Activated naive CD8-positive, alpha-beta T cell treated with anti-CD3 and anti-CD28 coated beads, Interleukin-2, amount 50 U/mL, for 24 hours (primary cell): Measurements from ENCODE around the gene ARAP1.

Source experiments
- ATAC-seq: fragments of 150-1000 bp; cut with Tn5 transposase; one replicate; pipeline ENCODE4 v1.10.0; 2021
- DNase-seq: peaks from one replicate; pipeline ENCODE4 v3.0.0; 2021
- H3K27ac Mint-ChIP-seq: one replicate; pipeline ENCODE4 v1.8.0; 2021; ENCODE audit warnings: mild to moderate bottlenecking, mixed read lengths
- H3K27me3 Mint-ChIP-seq: one replicate; pipeline ENCODE4 v1.8.0; 2021; ENCODE audit warnings: mixed read lengths
- H3K36me3 Mint-ChIP-seq: one replicate; pipeline ENCODE4 v1.8.0; 2021; ENCODE audit warnings: low read depth, mixed read lengths
- H3K4me1 Mint-ChIP-seq: one replicate; pipeline ENCODE4 v1.8.0; 2021; ENCODE audit warnings: mixed read lengths
- H3K4me3 Mint-ChIP-seq: one replicate; pipeline ENCODE4 v1.8.0; 2021; ENCODE audit warnings: mild to moderate bottlenecking, moderate library complexity, mixed read lengths
- H3K9me3 Mint-ChIP-seq: one replicate; pipeline ENCODE4 v1.8.0; 2021; ENCODE audit warnings: mixed read lengths

ARAP1 gene

DNA sequence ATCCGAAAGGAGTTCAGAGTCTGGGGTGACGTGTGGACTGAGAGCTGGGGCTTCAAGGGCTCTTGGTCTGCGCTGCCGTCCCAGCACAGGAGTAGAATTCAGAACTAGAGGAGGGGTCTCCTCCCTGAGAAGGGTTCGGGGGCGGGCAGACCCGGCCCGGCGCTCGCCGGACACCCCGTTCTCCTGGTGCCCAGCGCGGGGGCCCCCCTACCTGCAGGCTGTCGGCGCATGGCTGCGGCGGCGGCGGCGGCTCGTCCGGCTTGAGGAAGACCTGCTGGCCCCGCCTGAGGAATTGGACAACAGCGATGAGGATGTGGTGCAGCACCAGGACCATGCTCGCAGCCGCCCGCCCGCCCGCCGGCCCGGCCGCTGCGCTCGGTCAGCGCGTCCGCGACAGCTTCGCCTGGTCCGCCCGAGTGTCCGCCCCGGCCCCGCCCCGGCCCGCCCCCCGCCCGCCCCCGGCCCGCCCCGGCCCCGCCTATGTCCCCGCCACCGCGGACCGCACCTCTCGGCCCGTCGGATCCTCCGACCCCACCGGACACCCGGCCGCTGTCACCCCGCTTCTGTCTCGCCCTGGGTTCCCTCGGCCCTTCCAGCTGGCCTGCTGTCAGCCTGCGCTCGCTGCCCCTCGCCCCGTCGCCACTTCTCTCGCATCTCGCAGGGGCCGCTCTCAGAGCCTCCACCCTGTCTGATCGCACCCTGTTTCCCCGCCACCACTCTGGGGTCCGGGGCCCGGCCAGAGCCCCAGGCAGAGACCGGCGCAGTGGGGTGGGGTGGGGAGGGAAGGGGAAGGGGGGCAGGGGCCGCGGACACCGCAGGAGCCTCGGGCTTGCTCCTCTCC, 109.9 kb downstream of the ARAP1 start:
- Mint-ChIP-seq H3K36me3 (no peaks in the 10 kb centered on the region), H3K27ac (no peak overlapping the region), H3K9me3 (no peaks in the 10 kb centered on the region), H3K4me1 (peaks cover 4% of the 10 kb centered on the region), H3K27me3 (peaks cover 12% of the 10 kb centered on the region), H3K4me3 (peak overlapping the region; percentile 55)
- DNase-seq: peak; percentile 16
- ATAC-seq: peak; percentile 45

DNA sequence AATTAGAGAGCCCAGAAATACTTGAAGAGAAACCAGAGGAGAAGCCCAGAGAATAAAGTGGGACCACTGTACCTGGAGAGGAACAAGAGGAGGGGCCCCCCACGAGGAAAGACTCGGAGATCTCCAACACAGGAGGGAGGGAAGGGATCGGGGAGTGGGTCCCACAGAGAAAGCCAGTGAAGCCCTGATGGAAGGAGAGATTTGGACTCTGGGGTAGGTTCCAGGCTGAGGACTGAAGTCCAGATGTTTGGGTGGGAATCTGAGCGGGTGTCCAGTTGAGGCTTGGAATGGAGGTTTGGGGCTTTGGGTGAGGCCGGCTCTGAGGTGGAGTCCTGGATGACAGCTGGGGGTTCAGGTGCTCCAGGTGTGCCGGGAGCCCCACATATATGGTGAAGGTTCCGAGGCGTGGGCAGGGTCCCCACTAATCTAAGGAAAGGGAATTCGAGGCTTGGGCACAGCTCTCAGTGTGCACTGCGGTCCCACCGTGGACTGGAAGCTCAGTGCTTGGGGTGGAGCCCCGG, 110.6 kb downstream of the ARAP1 start:
- peaks cover 14% of the 10 kb centered on the region for H3K27me3 Mint-ChIP-seq
- H3K4me1 Mint-ChIP-seq: peaks cover 4% of the 10 kb centered on the region
- no peaks in the 10 kb centered on the region for H3K9me3 Mint-ChIP-seq
- no peaks in the 10 kb centered on the region for H3K36me3 Mint-ChIP-seq
- DNase-seq (no peak), ATAC-seq (no peak)
- H3K4me3 Mint-ChIP-seq: no peak overlapping the region
- no peak overlapping the region for H3K27ac Mint-ChIP-seq

- ATAC-seq (no peak), DNase-seq (no peak)
- H3K36me3 Mint-ChIP-seq: no peaks in the 10 kb centered on the region
- no peak overlapping the region for H3K27ac Mint-ChIP-seq
- peaks cover 18% of the 10 kb centered on the region for H3K27me3 Mint-ChIP-seq
- H3K9me3 Mint-ChIP-seq: no peaks in the 10 kb centered on the region
- no peak overlapping the region for H3K4me3 Mint-ChIP-seq
- H3K4me1 Mint-ChIP-seq: peaks cover 4% of the 10 kb centered on the region
Measured at GRCh38 chr11:72639502-72640375, 112.5 kb downstream of the ARAP1 start.

DNA sequence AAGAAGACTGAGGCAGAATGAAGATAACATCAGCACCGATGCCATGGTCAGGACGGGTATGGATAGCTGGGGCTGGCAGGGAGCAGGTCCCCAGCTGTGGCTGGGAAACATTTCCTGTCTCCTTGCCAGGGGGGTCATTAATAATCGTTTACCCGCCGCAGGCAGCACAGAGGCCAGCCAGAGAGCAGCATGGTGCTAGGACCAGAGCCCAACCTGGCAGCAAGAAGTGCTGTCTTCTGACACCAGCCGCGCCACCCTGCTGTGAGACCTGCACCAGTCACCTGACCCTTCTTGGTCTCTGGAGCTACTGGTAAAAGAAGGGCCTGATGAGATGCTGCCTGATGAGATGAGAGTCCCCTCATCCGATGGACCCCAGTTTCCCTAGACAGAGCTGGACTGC, 114.3 kb downstream of the ARAP1 start:
- no peak for ATAC-seq
- H3K36me3 Mint-ChIP-seq: no peaks in the 10 kb centered on the region
- no peak overlapping the region for H3K27ac Mint-ChIP-seq
- no peak overlapping the region for H3K4me3 Mint-ChIP-seq
- H3K9me3 Mint-ChIP-seq: no peaks in the 10 kb centered on the region
- H3K27me3 Mint-ChIP-seq: peaks cover 15% of the 10 kb centered on the region
- no peak for DNase-seq
- no peaks in the 10 kb centered on the region for H3K4me1 Mint-ChIP-seq

DNA sequence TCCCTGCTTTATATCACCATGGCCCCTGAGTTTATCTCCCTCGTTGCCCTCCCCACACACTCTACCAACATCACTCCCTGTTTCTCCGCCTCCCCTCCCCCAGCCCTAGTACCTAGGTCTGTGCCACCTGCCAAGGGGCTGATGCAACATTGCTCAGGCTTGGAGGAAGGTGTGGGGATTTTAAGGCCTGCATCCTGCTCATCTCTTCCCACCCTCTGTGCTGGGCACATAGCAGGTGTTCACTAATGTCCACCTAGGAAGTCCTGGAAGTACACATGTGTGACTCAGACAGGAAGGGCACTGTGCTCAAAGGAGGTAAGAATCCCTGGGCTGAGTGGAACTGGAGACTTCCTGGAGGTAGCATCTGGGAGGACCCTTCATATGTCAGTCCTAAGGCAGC, 115.0 kb downstream of the ARAP1 start:
- Mint-ChIP-seq H3K4me1 (no peaks in the 10 kb centered on the region), H3K9me3 (no peaks in the 10 kb centered on the region), H3K36me3 (no peaks in the 10 kb centered on the region), H3K27me3 (peaks cover 13% of the 10 kb centered on the region), H3K27ac (no peak overlapping the region), H3K4me3 (no peak overlapping the region)
- DNase-seq: no peak
- ATAC-seq: no peak

DNA sequence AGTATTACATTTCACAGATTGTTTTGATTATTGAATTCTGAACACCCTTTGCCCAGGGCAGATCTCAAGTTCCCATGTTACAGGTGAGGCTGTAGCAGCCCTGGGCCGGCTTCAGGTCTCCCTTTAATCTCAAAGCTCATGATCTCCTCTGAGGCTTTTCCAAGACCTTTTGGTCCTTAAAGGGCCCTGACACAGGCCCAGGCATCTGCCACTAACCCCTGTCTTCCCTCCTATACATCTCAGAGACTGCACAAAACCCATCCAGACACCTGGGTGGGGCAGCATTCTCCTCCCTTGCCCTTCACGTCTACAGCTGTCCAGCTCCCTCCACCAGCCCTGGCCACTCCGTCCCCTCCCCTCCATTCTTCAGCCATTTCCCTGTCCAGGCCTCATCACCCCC, 115.8 kb downstream of the ARAP1 start:
- Mint-ChIP-seq H3K36me3 (no peaks in the 10 kb centered on the region), H3K27ac (no peak overlapping the region)

DNA sequence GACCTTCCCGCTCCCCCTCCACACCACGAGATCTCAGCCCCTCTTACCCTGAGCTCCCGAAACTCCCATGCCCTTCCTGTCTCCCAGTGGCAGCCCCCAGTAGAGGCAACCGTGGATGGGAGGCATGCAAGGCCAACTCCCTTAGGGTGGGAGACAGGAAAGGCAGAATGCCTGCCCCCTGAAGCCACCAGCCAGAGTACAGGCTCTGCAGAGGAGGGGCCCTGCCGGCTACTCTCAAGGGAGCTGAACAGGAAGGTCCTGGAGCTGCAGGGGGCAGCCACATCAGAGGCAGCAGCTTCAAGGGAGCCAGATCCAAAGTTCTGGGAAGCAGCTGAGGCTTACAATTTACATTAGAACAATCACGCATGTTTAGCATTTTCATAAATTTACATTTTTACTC, 116.3 kb downstream of the ARAP1 start:
- H3K4me3 Mint-ChIP-seq: no peak overlapping the region
- no peak overlapping the region for H3K27ac Mint-ChIP-seq
- no peaks in the 10 kb centered on the region for H3K9me3 Mint-ChIP-seq
- no peaks in the 10 kb centered on the region for H3K36me3 Mint-ChIP-seq
- peaks cover 13% of the 10 kb centered on the region for H3K27me3 Mint-ChIP-seq
- H3K4me1 Mint-ChIP-seq: no peaks in the 10 kb centered on the region
- no peak for ATAC-seq
- DNase-seq: no peak

More for the DNA sequence above, 115.8 kb downstream of the ARAP1 start:
- DNase-seq: no peak
- ATAC-seq: no peak
- H3K4me3 Mint-ChIP-seq: no peak overlapping the region
- peaks cover 13% of the 10 kb centered on the region for H3K27me3 Mint-ChIP-seq
- H3K9me3 Mint-ChIP-seq: no peaks in the 10 kb centered on the region
- H3K4me1 Mint-ChIP-seq: no peaks in the 10 kb centered on the region

- no peaks in the 10 kb centered on the region for H3K4me1 Mint-ChIP-seq
- no peaks in the 10 kb centered on the region for H3K9me3 Mint-ChIP-seq
- H3K27me3 Mint-ChIP-seq: peaks cover 13% of the 10 kb centered on the region
- no peak overlapping the region for H3K4me3 Mint-ChIP-seq
- ATAC-seq: no peak
- H3K27ac Mint-ChIP-seq: no peak overlapping the region
- no peaks in the 10 kb centered on the region for H3K36me3 Mint-ChIP-seq
- DNase-seq: no peak
Measured at GRCh38 chr11:72635309-72635915, 116.8 kb downstream of the ARAP1 start.
